PC-3 (cell line): Measurements from ENCODE around the gene SLC43A3. TPM values are rescaled to one million over a fixed set of nuclear protein-coding genes. Genes with fewer than 3 reads are reported as not detected.

Experiments used
- ATAC-seq: fragments of 200-7000 bp; cut with Tn5 transposase; 2 replicates; pipeline ENCODE4 v1.9.1; 2020; ENCODE audit warnings: mild to moderate bottlenecking, moderate library complexity
- BruUV-seq: library from RNA; stranded (reverse); fragments of 400-500 nt; replicated peaks from 2 replicates; lab custom pipeline; 2021; lab: Mats Ljungman, UMichigan
- CTCF ChIA-PET: fragments of 300-600 bp; sonication (Branson Sonifier 250); formaldehyde crosslinking; loops from one replicate; lab custom pipeline; 2022; ENCODE audit warnings: antibody characterized with exemption; lab: Charles Lee
- POLR2A ChIA-PET: fragments of 300-600 bp; sonication (Branson Sonifier 250); formaldehyde crosslinking; loops from one replicate; lab custom pipeline; 2022; ENCODE audit warnings: antibody characterized with exemption; ENCODE audit not compliant: unreplicated experiment; lab: Charles Lee
- DNase-seq: peaks from one replicate; pipeline ENCODE4 v3.0.0-alpha.2; 2015
- H2AFZ ChIP-seq: fragments of 300-600 bp; sonication (generic); 2 replicates; pipeline ENCODE4 v1.6.0; 2016; ENCODE audit warnings: antibody characterized with exemption, low read length
- H3F3A ChIP-seq: fragments of 300-600 bp; sonication (generic); one replicate; pipeline ENCODE4 v1.6.0; 2017; ENCODE audit warnings: antibody characterized with exemption, low read length, control low read depth, mild to moderate bottlenecking; ENCODE audit not compliant: unreplicated experiment
- H3K27ac ChIP-seq: fragments of 300-600 bp; sonication (generic); 2 replicates; pipeline ENCODE4 v1.5.1; 2016; ENCODE audit warnings: mild to moderate bottlenecking, low read length
- H3K27me3 ChIP-seq: fragments of 300-600 bp; sonication (generic); 2 replicates; pipeline ENCODE4 v1.6.1; 2016; ENCODE audit warnings: low read length, mixed read lengths
- H3K36me3 ChIP-seq: fragments of 300-600 bp; sonication (generic); 2 replicates; pipeline ENCODE4 v1.6.1; 2016; ENCODE audit warnings: low read depth, mixed run types, low read length, mixed read lengths
- H3K4me1 ChIP-seq: fragments of 300-600 bp; sonication (generic); 2 replicates; pipeline ENCODE4 v1.5.1; 2016; ENCODE audit warnings: low read length; ENCODE audit not compliant: insufficient read depth
- H3K4me2 ChIP-seq: fragments of 300-600 bp; sonication (generic); 2 replicates; pipeline ENCODE4 v1.6.0; 2016; ENCODE audit warnings: low read length
- H3K4me3 ChIP-seq: fragments of 300-600 bp; sonication (generic); 2 replicates; pipeline ENCODE4 v1.5.1; 2016; ENCODE audit warnings: mild to moderate bottlenecking, low read length, mixed read lengths
- H3K79me2 ChIP-seq: fragments of 300-600 bp; sonication (generic); 2 replicates; pipeline ENCODE4 v1.6.1; 2017; ENCODE audit warnings: low read length, mixed read lengths
- H3K9ac ChIP-seq: fragments of 300-600 bp; sonication (generic); 2 replicates; pipeline ENCODE4 v1.6.0; 2016; ENCODE audit warnings: mild to moderate bottlenecking, low read length
- H3K9me2 ChIP-seq: fragments of 300-600 bp; sonication (generic); replicated peaks from 2 replicates; pipeline ENCODE4 v1.6.1; 2016; ENCODE audit warnings: mixed run types, low read length, mixed read lengths
- H3K9me3 ChIP-seq: fragments of 300-600 bp; sonication (generic); 2 replicates; pipeline ENCODE4 v1.6.1; 2016; ENCODE audit warnings: low read length, mixed read lengths
- H4K20me1 ChIP-seq: fragments of 300-600 bp; sonication (generic); 2 replicates; pipeline ENCODE4 v1.6.1; 2016; ENCODE audit warnings: low read length, mixed read lengths
- CTCF ChIP-seq: fragments of 300-600 bp; sonication (generic); conservative IDR thresholded peaks from 2 replicates; pipeline ENCODE4 v1.5.1; 2017; ENCODE audit warnings: antibody characterized with exemption, low read depth, mild to moderate bottlenecking, low read length
- EZH2 ChIP-seq: fragments of 300-600 bp; sonication (generic); IDR thresholded peaks from one replicate; pipeline ENCODE4 v1.6.1; 2017; ENCODE audit warnings: antibody characterized with exemption, mild to moderate bottlenecking, low read length; ENCODE audit not compliant: unreplicated experiment
- EZH2phosphoT487 ChIP-seq: fragments of 300-600 bp; sonication (generic); IDR thresholded peaks from 2 replicates; pipeline ENCODE4 v1.6.1; 2018; ENCODE audit warnings: mild to moderate bottlenecking, antibody characterized with exemption, low read length, borderline replicate concordance
- intact Hi-C: fragments of 100-400 bp; cut with micrococcal nuclease; formaldehyde crosslinking; loops from 2 replicates; pipeline ENCODE4 v1.9.0; 2023
- total RNA-seq: library from RNA; depleted of rRNA; stranded (reverse); fragments of >200 nt; gene quantifications from 2 replicates; pipeline ENCODE4 v1.2.3, GENCODE V29; 2014

The SLC43A3 gene
- total RNA-seq, 1 experiment from 2014 or later: 35.0 TPM

GRCh38 chr11:57428643-57429042 lies 1.7 kb upstream of the SLC43A3 start:
- H3K4me2 ChIP-seq: no peak overlapping the region
- H3K9me2 ChIP-seq: no peaks in the 10 kb centered on the region
- ATAC-seq (no peak), DNase-seq (no peak)
- ChIA-PET POLR2A (no interaction called here), CTCF (no interaction called here)
- H2AFZ ChIP-seq: no peak overlapping the region
- no peaks in the 10 kb centered on the region for H3K9me3 ChIP-seq
- peaks cover 15% of the 10 kb centered on the region for H3K79me2 ChIP-seq
- no peak overlapping the region for H3K4me3 ChIP-seq
- no peak overlapping the region for H3K27ac ChIP-seq
- no TSS peak for BruUV-seq
- no peaks in the 10 kb centered on the region for H3K27me3 ChIP-seq
- H4K20me1 ChIP-seq: no peaks in the 10 kb centered on the region
- H3K4me1 ChIP-seq: peaks cover 60% of the 10 kb centered on the region
- H3K9ac ChIP-seq: no peak overlapping the region
- H3F3A ChIP-seq: no peaks in the 10 kb centered on the region
- TF ChIP-seq CTCF (no peak), EZH2 (no peak), EZH2phosphoT487 (no peak)
- intact Hi-C loops: no loop called here
- no peaks in the 10 kb centered on the region for H3K36me3 ChIP-seq

- BruUV-seq: no TSS peak
- H3K9ac ChIP-seq: peak overlapping the region; percentile 84
- H4K20me1 ChIP-seq: no peaks in the 10 kb centered on the region
- no peak overlapping the region for H3K4me3 ChIP-seq
- H3F3A ChIP-seq: no peaks in the 10 kb centered on the region
- ATAC-seq (no peak; the same call in 1 of the 2 replicates), DNase-seq (no peak)
- H3K9me2 ChIP-seq: no peaks in the 10 kb centered on the region
- TF ChIP-seq EZH2phosphoT487 (no peak), EZH2 (no peak), CTCF (no peak)
- peaks cover 15% of the 10 kb centered on the region for H3K79me2 ChIP-seq
- peak overlapping the region; percentile 92 for H3K27ac ChIP-seq
- POLR2A ChIA-PET: interaction anchor here (0.9 kb wide), 1 partner anchor 14 kb away, joined by 10 read pairs; no protein-coding TSS in a partner anchor
- peak overlapping the region; percentile 71 for H3K4me2 ChIP-seq
- no peaks in the 10 kb centered on the region for H3K36me3 ChIP-seq
- H3K4me1 ChIP-seq: peaks cover 51% of the 10 kb centered on the region
- no peaks in the 10 kb centered on the region for H3K9me3 ChIP-seq
- CTCF ChIA-PET: interaction anchor here (0.5 kb wide), 1 partner anchor 51 kb away, joined by 6 read pairs; no protein-coding TSS in a partner anchor
- H2AFZ ChIP-seq: peak overlapping the region; percentile 52
- H3K27me3 ChIP-seq: no peaks in the 10 kb centered on the region
- intact Hi-C loops: loop anchor here (1.0 kb wide), 1 partner anchor 14 kb away; no protein-coding TSS in a partner anchor
Observed at GRCh38 chr11:57427727-57428082, 784 bp upstream of the SLC43A3 start.

- Histone ChIP-seq H3K9ac (peak overlapping the region; percentile 84), H4K20me1 (no peaks in the 10 kb centered on the region), H3K79me2 (peaks cover 15% of the 10 kb centered on the region), H3K36me3 (no peaks in the 10 kb centered on the region), H3K4me2 (peak overlapping the region; percentile 71), H3K9me2 (no peaks in the 10 kb centered on the region), H3K27me3 (no peaks in the 10 kb centered on the region), H3K4me3 (peak overlapping the region; percentile 62), H3K9me3 (no peaks in the 10 kb centered on the region), H3K4me1 (peaks cover 43% of the 10 kb centered on the region), H3K27ac (peak overlapping the region; percentile 92), H3F3A (no peaks in the 10 kb centered on the region), H2AFZ (peak overlapping the region; percentile 52)
- intact Hi-C loops: no loop called here
- DNase-seq: peak; percentile 4
- BruUV-seq: no TSS peak
- TF ChIP-seq EZH2: no peak
- TF ChIP-seq EZH2phosphoT487: no peak
- TF ChIP-seq CTCF: no peak
- POLR2A ChIA-PET: no interaction called here
- no peak; the same call in 1 of the 2 replicates for ATAC-seq
- CTCF ChIA-PET: no interaction called here
Observed at GRCh38 chr11:57426439-57426928, 437 bp downstream of the SLC43A3 start.
